Neural crest cell (in vitro differentiated cells): ENCODE data around the gene RGL1. TPM values are rescaled to one million over a fixed set of nuclear protein-coding genes. Genes with fewer than 3 reads are reported as not detected.

Source experiments
- DNase-seq: peaks from one replicate; pipeline ENCODE4 v3.0.0; 2021; ENCODE audit warnings: low read depth, mixed read lengths, low spot score
- H3K27ac Mint-ChIP-seq: one replicate; pipeline ENCODE4 v1.8.0; 2021; ENCODE audit warnings: mild to moderate bottlenecking, mixed read lengths; ENCODE audit not compliant: unreplicated experiment
- H3K27me3 Mint-ChIP-seq: 2 replicates; pipeline ENCODE4 v1.8.0; 2021; ENCODE audit warnings: low read depth, mild to moderate bottlenecking, mixed read lengths
- H3K36me3 Mint-ChIP-seq: 2 replicates; pipeline ENCODE4 v1.8.0; 2021; ENCODE audit warnings: low read depth, mild to moderate bottlenecking, mixed read lengths
- H3K4me1 Mint-ChIP-seq: 2 replicates; pipeline ENCODE4 v1.8.0; 2021; ENCODE audit warnings: mixed read lengths
- H3K4me3 Mint-ChIP-seq: one replicate; pipeline ENCODE4 v1.8.0; 2021; ENCODE audit warnings: mild to moderate bottlenecking, mixed read lengths
- H3K9me3 Mint-ChIP-seq: 2 replicates; pipeline ENCODE4 v1.8.0; 2021; ENCODE audit warnings: mixed read lengths
- CTCF ChIP-seq: fragments of 200-600 bp; sonication (generic); conservative IDR thresholded peaks from 2 replicates; pipeline ENCODE4 v1.5.0; 2021; ENCODE audit warnings: antibody characterized with exemption, mild to moderate bottlenecking
- total RNA-seq: library from RNA; stranded (reverse); gene quantifications from 2 replicates; pipeline ENCODE4 v1.2.1, GENCODE V29; 2021

The RGL1 gene
- total RNA-seq, 1 donor from 2014 or later = 13.6 TPM

- Mint-ChIP-seq H3K27me3 (no peaks in the 10 kb centered on the region), H3K27ac (no peak overlapping the region), H3K36me3 (peaks cover 34% of the 10 kb centered on the region), H3K9me3 (no peaks in the 10 kb centered on the region), H3K4me3 (no peak overlapping the region), H3K4me1 (no peaks in the 10 kb centered on the region)
- DNase-seq = no peak
- no peak for TF ChIP-seq CTCF
These were observed 86.4 kb downstream of the RGL1 start for GRCh38 chr1:183891158-183891856.

GRCh38 chr1:183892351-183892793 is 87.5 kb downstream of the RGL1 start:
- Mint-ChIP-seq H3K27ac (no peak overlapping the region), H3K9me3 (no peaks in the 10 kb centered on the region), H3K4me3 (no peak overlapping the region), H3K4me1 (no peaks in the 10 kb centered on the region), H3K27me3 (no peaks in the 10 kb centered on the region), H3K36me3 (peaks cover 35% of the 10 kb centered on the region)
- no peak for DNase-seq
- TF ChIP-seq CTCF = no peak

GRCh38 chr1:183893561-183894289 is 88.8 kb downstream of the RGL1 start:
- no peak for DNase-seq
- Mint-ChIP-seq H3K9me3 (no peaks in the 10 kb centered on the region), H3K4me1 (no peaks in the 10 kb centered on the region), H3K27ac (no peak overlapping the region), H3K4me3 (no peak overlapping the region), H3K36me3 (peaks cover 34% of the 10 kb centered on the region), H3K27me3 (no peaks in the 10 kb centered on the region)
- TF ChIP-seq CTCF = no peak

GRCh38 chr1:183894290-183894565 is 89.3 kb downstream of the RGL1 start:
- H3K4me1 Mint-ChIP-seq = no peaks in the 10 kb centered on the region
- peaks cover 34% of the 10 kb centered on the region for H3K36me3 Mint-ChIP-seq
- no peak for DNase-seq
- H3K27ac Mint-ChIP-seq = no peak overlapping the region
- no peak for TF ChIP-seq CTCF
- H3K9me3 Mint-ChIP-seq = no peaks in the 10 kb centered on the region
- H3K4me3 Mint-ChIP-seq = no peak overlapping the region
- no peaks in the 10 kb centered on the region for H3K27me3 Mint-ChIP-seq

- no peaks in the 10 kb centered on the region for H3K9me3 Mint-ChIP-seq
- H3K27me3 Mint-ChIP-seq = no peaks in the 10 kb centered on the region
- H3K27ac Mint-ChIP-seq = no peak overlapping the region
- no peak overlapping the region for H3K4me3 Mint-ChIP-seq
- H3K36me3 Mint-ChIP-seq = peaks cover 38% of the 10 kb centered on the region
- DNase-seq = no peak
- no peak for TF ChIP-seq CTCF
- no peaks in the 10 kb centered on the region for H3K4me1 Mint-ChIP-seq
These were observed 91.6 kb downstream of the RGL1 start for GRCh38 chr1:183896466-183897048.
